DND-41 (cell line): Measurements from ENCODE around the gene CSRNP2.

Experiments
- ATAC-seq: fragments of 200-7000 bp; cut with Tn5 transposase; 3 replicates; pipeline ENCODE4 v1.9.1; 2021; ENCODE audit warnings: low read depth; ENCODE audit not compliant: insufficient read depth
- DNase-seq: peaks from one replicate; pipeline ENCODE4 v3.0.0-alpha.2; 2020
- H2AFZ ChIP-seq: 2 replicates; pipeline ENCODE4 v1.6.0; 2012; ENCODE audit warnings: low read depth, low read length
- H3K27ac ChIP-seq: 2 replicates; pipeline ENCODE4 v1.5.1; 2012; ENCODE audit warnings: low read length, inconsistent platforms
- H3K27me3 ChIP-seq: fragments of 200-600 bp; sonication (generic); 2 replicates; pipeline ENCODE4 v1.6.0; 2012; ENCODE audit warnings: low read length, mild to moderate bottlenecking, inconsistent platforms; ENCODE audit not compliant: insufficient read depth, poor library complexity
- H3K36me3 ChIP-seq: 2 replicates; pipeline ENCODE4 v1.5.1; 2012; ENCODE audit warnings: low read length, inconsistent platforms; ENCODE audit not compliant: insufficient read depth
- H3K4me1 ChIP-seq: 2 replicates; pipeline ENCODE4 v1.5.1; 2012; ENCODE audit warnings: mild to moderate bottlenecking, low read length; ENCODE audit not compliant: insufficient read depth
- H3K4me2 ChIP-seq: 2 replicates; pipeline ENCODE4 v1.6.0; 2012; ENCODE audit warnings: mild to moderate bottlenecking, moderate library complexity, low read length, inconsistent platforms; ENCODE audit not compliant: insufficient read depth
- H3K4me3 ChIP-seq, 2 experiments: fragments of 200-600 bp in 1 of 2; shearing (Covaris generic) in 1 of 2; 2 replicates each; pipeline ENCODE4 v1.5.1; 2012 to 2016; ENCODE audit warnings: inconsistent platforms in 2 of 2, low read length in 2 of 2, mild to moderate bottlenecking in 2 of 2, low read depth in 1 of 2, moderate library complexity in 1 of 2
- H3K79me2 ChIP-seq: 2 replicates; pipeline ENCODE4 v1.6.0; 2012; ENCODE audit warnings: low read length, inconsistent platforms; ENCODE audit not compliant: insufficient read depth
- H3K9ac ChIP-seq: 2 replicates; pipeline ENCODE4 v1.6.0; 2012; ENCODE audit warnings: low read depth, mild to moderate bottlenecking, inconsistent platforms, low read length, moderate library complexity
- H3K9me3 ChIP-seq: 2 replicates; pipeline ENCODE4 v1.5.1; 2012; ENCODE audit warnings: low read length, moderate library complexity, mild to moderate bottlenecking, inconsistent platforms; ENCODE audit not compliant: insufficient read depth, severe bottlenecking
- H4K20me1 ChIP-seq: 2 replicates; pipeline ENCODE4 v1.6.0; 2012; ENCODE audit warnings: low read length; ENCODE audit not compliant: insufficient read depth
- EZH2 ChIP-seq: IDR thresholded peaks from 3 replicates; pipeline ENCODE4 v1.6.1; 2012; ENCODE audit warnings: borderline replicate concordance, low read depth, mild to moderate bottlenecking, moderate library complexity, low read length, inconsistent platforms; ENCODE audit not compliant: severe bottlenecking
- TF ChIP-seq, protein P1 (sequence below): IDR thresholded peaks from 2 replicates; pipeline ENCODE4 v1.5.1; 2012; ENCODE audit warnings: borderline replicate concordance, low read length, moderate library complexity, mild to moderate bottlenecking; ENCODE audit not compliant: poor library complexity, severe bottlenecking; ENCODE audit errors: extremely low read depth

Gene CSRNP2

DNA sequence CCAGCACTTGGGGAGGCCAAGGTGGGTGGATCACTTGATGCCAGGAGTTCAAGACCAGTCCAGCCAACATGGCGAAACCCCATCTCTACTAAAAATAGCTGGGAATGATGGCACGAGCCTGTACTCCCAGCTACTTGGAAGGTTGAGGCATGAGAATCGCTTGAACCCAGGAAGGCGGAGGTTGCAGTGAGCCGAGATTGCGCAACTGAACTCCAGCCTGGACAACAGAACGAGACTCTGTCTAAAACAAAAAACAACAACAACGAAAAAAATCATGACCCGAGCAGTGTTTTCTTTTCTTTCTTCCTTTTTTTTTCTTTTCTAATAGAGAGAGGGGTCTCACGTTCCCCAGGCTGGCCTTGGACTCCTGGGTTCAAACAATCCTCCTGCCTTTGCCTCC is 3.5 kb upstream of the CSRNP2 start:
- Histone ChIP-seq H3K9ac (no peak overlapping the region), H3K36me3 (peaks cover 3% of the 10 kb centered on the region; the same call in 1 of the 2 replicates), H3K27ac (no peak overlapping the region), H2AFZ (no peak overlapping the region), H3K79me2 (peaks cover 13% of the 10 kb centered on the region), H4K20me1 (peaks cover 6% of the 10 kb centered on the region; the same call in 1 of the 2 replicates), H3K27me3 (no peaks in the 10 kb centered on the region), H3K4me3 (no peak overlapping the region), H3K9me3 (no peaks in the 10 kb centered on the region), H3K4me1 (peaks cover 14% of the 10 kb centered on the region), H3K4me2 (no peak overlapping the region)
- TF ChIP-seq EZH2, result no peak
- ATAC-seq, result no peak
- DNase-seq, result no peak

DNA sequence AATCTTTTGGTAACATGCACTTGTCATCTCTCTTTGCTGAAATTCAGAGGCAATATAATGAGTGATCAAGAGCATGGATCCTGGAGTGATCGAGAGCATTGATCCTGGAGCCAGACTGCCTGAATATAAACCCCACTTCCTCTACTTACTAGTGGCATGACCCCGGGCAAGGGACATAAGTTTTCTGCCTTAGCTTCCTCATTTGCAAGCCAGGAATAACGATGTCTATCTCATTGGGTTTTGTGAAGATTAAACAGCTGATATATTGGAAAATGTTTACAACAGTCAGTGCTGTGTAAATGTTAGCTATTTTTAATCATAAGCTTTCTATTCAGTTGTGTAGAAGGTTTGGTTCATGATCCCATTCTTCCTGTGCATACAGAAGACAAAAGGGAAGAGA is 2.4 kb upstream of the CSRNP2 start:
- DNase-seq (no peak), ATAC-seq (no peak)
- TF ChIP-seq EZH2, result no peak
- TF ChIP-seq, protein P1, sequence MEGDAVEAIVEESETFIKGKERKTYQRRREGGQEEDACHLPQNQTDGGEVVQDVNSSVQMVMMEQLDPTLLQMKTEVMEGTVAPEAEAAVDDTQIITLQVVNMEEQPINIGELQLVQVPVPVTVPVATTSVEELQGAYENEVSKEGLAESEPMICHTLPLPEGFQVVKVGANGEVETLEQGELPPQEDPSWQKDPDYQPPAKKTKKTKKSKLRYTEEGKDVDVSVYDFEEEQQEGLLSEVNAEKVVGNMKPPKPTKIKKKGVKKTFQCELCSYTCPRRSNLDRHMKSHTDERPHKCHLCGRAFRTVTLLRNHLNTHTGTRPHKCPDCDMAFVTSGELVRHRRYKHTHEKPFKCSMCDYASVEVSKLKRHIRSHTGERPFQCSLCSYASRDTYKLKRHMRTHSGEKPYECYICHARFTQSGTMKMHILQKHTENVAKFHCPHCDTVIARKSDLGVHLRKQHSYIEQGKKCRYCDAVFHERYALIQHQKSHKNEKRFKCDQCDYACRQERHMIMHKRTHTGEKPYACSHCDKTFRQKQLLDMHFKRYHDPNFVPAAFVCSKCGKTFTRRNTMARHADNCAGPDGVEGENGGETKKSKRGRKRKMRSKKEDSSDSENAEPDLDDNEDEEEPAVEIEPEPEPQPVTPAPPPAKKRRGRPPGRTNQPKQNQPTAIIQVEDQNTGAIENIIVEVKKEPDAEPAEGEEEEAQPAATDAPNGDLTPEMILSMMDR, result no peak

DNA sequence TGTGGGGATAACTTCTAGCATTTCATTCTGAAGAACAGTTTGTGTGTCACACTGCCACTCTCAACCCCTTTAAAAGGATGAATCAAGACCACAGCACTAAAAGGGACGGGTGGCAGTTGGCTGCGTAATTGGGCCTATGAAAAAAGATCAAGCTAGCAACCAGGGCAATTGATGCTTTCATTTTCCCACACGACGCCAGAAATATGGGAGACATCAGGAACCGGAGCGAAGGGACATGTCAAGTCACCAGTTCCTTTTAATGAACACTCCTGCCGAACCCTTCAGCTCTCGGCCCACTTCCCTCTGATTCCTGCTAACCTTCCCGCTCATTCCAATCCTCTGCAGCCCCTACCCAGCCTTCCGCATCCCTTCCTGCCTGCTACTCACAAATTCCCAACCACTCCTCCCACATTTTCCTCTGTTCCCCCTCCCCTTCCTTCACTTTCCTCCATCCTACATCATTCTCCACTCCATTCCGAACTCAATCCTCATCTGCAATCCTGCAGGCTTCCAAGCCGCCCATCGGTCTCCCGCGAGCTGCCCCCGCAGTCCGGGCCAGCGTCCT is 753 bp downstream of the CSRNP2 start:
- peak; percentile 51 for DNase-seq
- H4K20me1 ChIP-seq, result peaks cover 12% of the 10 kb centered on the region; the same call in 1 of the 2 replicates
- peak; percentile 25; the same call in 2 of the 3 replicates for ATAC-seq

More for the DNA sequence above, 2.4 kb upstream of the CSRNP2 start:
- Histone ChIP-seq H3K9ac (no peak overlapping the region), H3K4me1 (peaks cover 22% of the 10 kb centered on the region), H3K36me3 (no peaks in the 10 kb centered on the region; the same call in 1 of the 2 replicates), H3K27me3 (no peaks in the 10 kb centered on the region), H4K20me1 (peaks cover 8% of the 10 kb centered on the region; the same call in 1 of the 2 replicates), H3K4me2 (no peak overlapping the region), H3K79me2 (peaks cover 24% of the 10 kb centered on the region), H2AFZ (no peak overlapping the region), H3K4me3 (no peak overlapping the region), H3K9me3 (no peaks in the 10 kb centered on the region), H3K27ac (no peak overlapping the region)

DNA sequence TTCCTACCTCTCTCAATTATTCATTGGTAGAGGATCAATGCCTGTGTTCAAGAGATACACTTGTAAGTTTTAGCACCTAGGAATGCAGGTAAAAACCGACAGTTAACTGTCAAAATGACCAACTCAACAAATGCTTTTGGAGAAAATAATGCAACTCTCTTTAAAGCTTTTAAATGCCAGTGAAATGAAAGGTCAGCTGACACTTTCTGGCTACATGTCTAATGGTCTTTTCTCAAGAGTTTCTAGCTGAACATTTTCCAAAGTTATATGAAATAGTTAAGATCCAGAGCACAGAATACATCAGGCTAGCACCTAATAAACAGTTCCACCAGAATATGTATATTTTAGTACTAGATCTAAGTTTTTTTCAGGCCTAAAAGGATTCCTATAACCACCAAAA is 2.0 kb downstream of the CSRNP2 start:
- no peak for DNase-seq
- Histone ChIP-seq H3K4me1 (peaks cover 38% of the 10 kb centered on the region), H3K27me3 (no peaks in the 10 kb centered on the region), H3K4me2 (peak overlapping the region; percentile 88), H3K9ac (no peak overlapping the region), H2AFZ (no peak overlapping the region), H3K36me3 (no peaks in the 10 kb centered on the region; the same call in 1 of the 2 replicates), H4K20me1 (peaks cover 18% of the 10 kb centered on the region; the same call in 1 of the 2 replicates), H3K79me2 (peaks cover 49% of the 10 kb centered on the region), H3K4me3 (no peak overlapping the region), H3K9me3 (no peaks in the 10 kb centered on the region), H3K27ac (no peak overlapping the region)
- TF ChIP-seq, protein P1, result no peak
- no peak for TF ChIP-seq EZH2
- no peak for ATAC-seq

More for the DNA sequence above, 753 bp downstream of the CSRNP2 start:
- peak overlapping the region; percentile 74 for H3K27ac ChIP-seq
- peaks cover 37% of the 10 kb centered on the region for H3K79me2 ChIP-seq
- H3K4me3 ChIP-seq, result peak overlapping the region; percentile 80 to 90
- H2AFZ ChIP-seq, result peak overlapping the region; percentile 66
- no peaks in the 10 kb centered on the region for H3K27me3 ChIP-seq
- H3K9me3 ChIP-seq, result no peaks in the 10 kb centered on the region
- H3K4me2 ChIP-seq, result peak overlapping the region; percentile 88
- no peaks in the 10 kb centered on the region; the same call in 1 of the 2 replicates for H3K36me3 ChIP-seq
- H3K9ac ChIP-seq, result peak overlapping the region; percentile 91
- peaks cover 31% of the 10 kb centered on the region for H3K4me1 ChIP-seq
- TF ChIP-seq, protein P1, result no peak
- TF ChIP-seq EZH2, result no peak
